Right lobe of liver (tissue), 6 donors: ENCODE data around the gene C2orf80. TPM values are rescaled to one million over a fixed set of nuclear protein-coding genes. Genes with fewer than 3 reads are reported as not detected.
A peak's percentile ranks its signal among the peaks of the same experiment; 100 is the strongest.

Source experiments
- ATAC-seq, 4 donors: fragments of 200-7000 bp; cut with Tn5 transposase; one replicate each; pipeline ENCODE4 v1.9.1; 2020; ENCODE audit warnings: mild to moderate bottlenecking in 4 of 4, moderate library complexity in 4 of 4
- DNase-seq, 3 donors: peaks; one replicate each; pipeline ENCODE4 v3.0.0-alpha.2; 2020
- H3K27ac ChIP-seq, 3 donors: fragments of 200-600 bp; one replicate each; pipeline ENCODE4 v1.8.0; 2022
- H3K27me3 ChIP-seq, 2 donors: fragments of 200-600 bp; one replicate each; pipeline ENCODE4 v1.8.0; 2022
- H3K36me3 ChIP-seq, 4 donors: fragments of 200-600 bp; sonication (generic) in 1 of 4; one replicate each; pipeline versions ENCODE4 v1.5.1 to v1.8.0; 2017 to 2022; ENCODE audit warnings: control low read depth in 1 of 4
- H3K4me1 ChIP-seq, 4 donors: fragments of 200-600 bp; sonication (generic) in 1 of 4; one replicate each; pipeline versions ENCODE4 v1.5.1 to v1.8.0; 2017 to 2022; ENCODE audit warnings: control low read depth in 1 of 4
- H3K4me3 ChIP-seq, 3 donors: fragments of 200-600 bp; one replicate each; pipeline ENCODE4 v1.8.0; 2022
- H3K9me3 ChIP-seq, 4 donors: fragments of 200-600 bp; sonication (generic) in 1 of 4; one replicate each; pipeline versions ENCODE4 v1.5.1 to v1.8.0; 2017 to 2022; ENCODE audit warnings: control low read depth in 1 of 4
- POLR2A ChIP-seq: fragments of 450-650 bp; IDR thresholded peaks from one replicate; pipeline ENCODE4 v1.6.1; 2017; ENCODE audit warnings: antibody characterized with exemption, mild to moderate bottlenecking
- WGBS: methylation state at CpG from one replicate; pipeline ENCODE4 v1.1.6; 2018; ENCODE audit warnings: low coverage, low lambda C conversion rate; ENCODE audit not compliant: insufficient coverage; ENCODE audit errors: missing lambda C conversion rate; 5-methylcytosine and 5-hydroxymethylcytosine counted together
- intact Hi-C, 2 donors: fragments of 100-400 bp; cut with DNase I; formaldehyde crosslinking; loops; one replicate each; pipeline versions ENCODE4 v1.11.2 to v1.14.1; 2022
- total RNA-seq, 6 experiments: library from RNA; depleted of rRNA in 2 of 6; stranded (reverse); fragments of >200 nt in 2 of 6; fragmentation: NEBNext Ultra II Directional in 3 of 6; extraction: Animal tissue kit (Norgen Biotek cat#: 25700) in 3 of 6; gene quantifications; one replicate each; pipeline versions ENCODE4 v1.1.0 to v1.2.4, GENCODE V29; 2016 to 2023
- TF ChIP-seq, protein P1 (sequence below), 4 donors: fragments of 200-600 bp in 3 of 4; fragments of 450-650 bp in 1 of 4; IDR thresholded peaks; one replicate each; pipeline versions ENCODE4 v1.5.1 to v1.8.0; 2016 to 2022; ENCODE audit warnings: antibody characterized with exemption in 4 of 4, mild to moderate bottlenecking in 2 of 4
- donor health status: DM: no; HTN: yes; CAD: no.
- donor health status: DM: no; HTN: no; CAD: no.
- donor health status: DM: no; HTN: no; CAD: no.
- donor health status: DM: no; HTN: yes; CAD: no.
- donor health status: DM: no; HTN: yes; CAD: no.

C2orf80 gene
- total RNA-seq, 6 experiments from 2014 or later = not detected

DNA sequence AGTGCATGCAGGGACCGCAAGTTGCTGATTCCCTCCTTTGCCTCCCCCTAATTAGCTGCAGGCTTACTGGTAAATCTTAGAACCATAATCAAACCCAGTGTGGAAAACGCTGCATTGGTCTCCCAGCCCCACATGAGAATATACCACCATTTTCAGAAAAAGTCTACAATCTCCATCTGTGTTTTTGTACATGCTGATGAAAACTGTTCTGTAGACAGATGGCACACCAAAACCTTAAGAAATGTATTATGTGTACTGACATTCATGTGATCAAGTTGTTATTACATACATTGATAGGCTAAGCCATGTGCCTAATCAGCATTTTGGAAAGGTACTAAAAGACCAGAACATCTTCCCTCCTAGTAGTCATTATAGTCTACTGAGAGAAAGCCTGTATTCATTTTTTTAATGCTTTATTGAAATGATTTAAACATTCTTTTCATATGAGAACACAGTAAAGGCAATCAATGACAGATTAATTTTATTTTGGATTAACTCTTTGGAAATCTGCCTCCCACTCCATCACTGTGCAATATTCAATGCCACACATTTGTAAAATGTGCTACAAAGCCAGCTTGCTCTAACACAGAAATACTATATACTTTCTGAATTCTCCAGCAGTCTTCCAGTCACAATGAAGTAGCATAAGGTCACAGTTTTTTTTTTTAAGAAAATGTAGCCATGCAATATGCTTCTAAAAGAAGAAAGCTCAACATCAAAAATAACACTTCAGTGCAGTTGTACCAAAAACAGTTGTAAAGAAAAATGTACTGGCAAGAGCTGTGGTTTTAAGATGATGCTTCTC, 24.7 kb downstream of the C2orf80 start:
- no peak overlapping the region for H3K4me3 ChIP-seq
- no peak overlapping the region for H3K27ac ChIP-seq
- no peak for TF ChIP-seq POLR2A
- TF ChIP-seq, protein P1, sequence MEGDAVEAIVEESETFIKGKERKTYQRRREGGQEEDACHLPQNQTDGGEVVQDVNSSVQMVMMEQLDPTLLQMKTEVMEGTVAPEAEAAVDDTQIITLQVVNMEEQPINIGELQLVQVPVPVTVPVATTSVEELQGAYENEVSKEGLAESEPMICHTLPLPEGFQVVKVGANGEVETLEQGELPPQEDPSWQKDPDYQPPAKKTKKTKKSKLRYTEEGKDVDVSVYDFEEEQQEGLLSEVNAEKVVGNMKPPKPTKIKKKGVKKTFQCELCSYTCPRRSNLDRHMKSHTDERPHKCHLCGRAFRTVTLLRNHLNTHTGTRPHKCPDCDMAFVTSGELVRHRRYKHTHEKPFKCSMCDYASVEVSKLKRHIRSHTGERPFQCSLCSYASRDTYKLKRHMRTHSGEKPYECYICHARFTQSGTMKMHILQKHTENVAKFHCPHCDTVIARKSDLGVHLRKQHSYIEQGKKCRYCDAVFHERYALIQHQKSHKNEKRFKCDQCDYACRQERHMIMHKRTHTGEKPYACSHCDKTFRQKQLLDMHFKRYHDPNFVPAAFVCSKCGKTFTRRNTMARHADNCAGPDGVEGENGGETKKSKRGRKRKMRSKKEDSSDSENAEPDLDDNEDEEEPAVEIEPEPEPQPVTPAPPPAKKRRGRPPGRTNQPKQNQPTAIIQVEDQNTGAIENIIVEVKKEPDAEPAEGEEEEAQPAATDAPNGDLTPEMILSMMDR (IDR thresholded peaks at IDR 0.05) = no peak
- no peak for DNase-seq
- no peaks in the 10 kb centered on the region for H3K4me1 ChIP-seq
- no peak for ATAC-seq
- no peaks in the 10 kb centered on the region for H3K27me3 ChIP-seq
- H3K9me3 ChIP-seq = no peaks in the 10 kb centered on the region
- intact Hi-C loops = no loop called here
- H3K36me3 ChIP-seq = no peaks in the 10 kb centered on the region
- WGBS = 79% methylated on average over 2 of the region's 2 CpGs

DNA sequence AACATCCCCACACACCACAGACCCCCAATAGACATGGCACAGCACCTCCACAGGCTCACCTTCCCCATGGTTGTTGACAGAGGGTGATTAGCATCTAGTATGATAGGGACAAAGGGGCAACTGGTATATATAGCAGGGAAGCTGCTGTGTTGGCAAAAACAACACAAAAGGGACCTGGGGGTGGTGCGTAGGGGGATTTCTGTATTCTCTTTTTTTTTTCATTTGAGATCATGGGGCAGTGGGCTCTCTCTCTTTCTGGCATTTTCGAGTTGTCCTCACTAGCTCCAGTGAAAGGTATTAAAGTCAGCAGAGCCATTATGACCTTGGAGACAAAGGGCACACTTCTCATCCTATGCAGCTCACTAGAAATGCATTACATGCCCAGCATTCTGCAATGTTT, 26.3 kb downstream of the C2orf80 start, which contains the start of gene CRYGA:
CRYGA (minus strand) TSS at position 101 of the 400 bp plus-strand sequence; CDS start at position 68, 33 bp downstream.
- 70% methylated on average over 2 of the region's 2 CpGs for WGBS
- no peaks in the 10 kb centered on the region for H3K27me3 ChIP-seq
- intact Hi-C loops = no loop called here
- ATAC-seq (no peak), DNase-seq (no peak)
- no peak within 1 kb of the TSS for H3K4me3 ChIP-seq
- no peaks in the 10 kb centered on the region for H3K9me3 ChIP-seq
- H3K27ac ChIP-seq = no peak within 1 kb of the TSS
- H3K4me1 ChIP-seq = no peaks in the 10 kb centered on the region
- no peaks in the 10 kb centered on the region for H3K36me3 ChIP-seq
- TF ChIP-seq, protein P1 (IDR thresholded peaks at IDR 0.05) = no peak
- no peak for TF ChIP-seq POLR2A

DNA sequence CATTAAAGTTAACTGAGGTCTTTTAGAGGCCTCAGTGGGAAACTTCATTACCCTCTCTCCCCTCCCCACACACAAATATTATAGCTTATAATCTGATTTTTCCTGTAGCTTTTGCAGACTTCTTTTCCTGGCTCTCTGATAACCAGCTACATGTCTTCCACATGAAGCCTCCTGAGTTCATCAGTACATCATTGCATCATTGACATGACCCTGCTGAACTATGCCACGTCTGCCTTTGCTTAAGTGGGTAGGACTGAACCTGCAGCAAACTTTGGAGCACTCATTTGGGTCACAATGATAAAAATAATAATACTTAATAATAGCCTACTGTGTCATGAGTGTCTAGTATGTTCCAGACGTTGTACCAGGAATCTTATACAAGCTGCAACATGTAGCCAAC, 33.4 kb downstream of the C2orf80 start:
- DNase-seq (no peak), ATAC-seq (peak in 3 of 4 donors; percentile 39 to 89 (median 52))
- H3K27me3 ChIP-seq = no peaks in the 10 kb centered on the region
- TF ChIP-seq, protein P1 (IDR thresholded peaks at IDR 0.05) = no peak
- no peak for TF ChIP-seq POLR2A
- no peak overlapping the region for H3K4me3 ChIP-seq
- H3K27ac ChIP-seq = no peak overlapping the region
- H3K36me3 ChIP-seq = no peaks in the 10 kb centered on the region
- 37% methylated on average over 2 of the region's 2 CpGs for WGBS
- H3K4me1 ChIP-seq = no peaks in the 10 kb centered on the region
- intact Hi-C loops = no loop called here
- H3K9me3 ChIP-seq = no peaks in the 10 kb centered on the region

DNA sequence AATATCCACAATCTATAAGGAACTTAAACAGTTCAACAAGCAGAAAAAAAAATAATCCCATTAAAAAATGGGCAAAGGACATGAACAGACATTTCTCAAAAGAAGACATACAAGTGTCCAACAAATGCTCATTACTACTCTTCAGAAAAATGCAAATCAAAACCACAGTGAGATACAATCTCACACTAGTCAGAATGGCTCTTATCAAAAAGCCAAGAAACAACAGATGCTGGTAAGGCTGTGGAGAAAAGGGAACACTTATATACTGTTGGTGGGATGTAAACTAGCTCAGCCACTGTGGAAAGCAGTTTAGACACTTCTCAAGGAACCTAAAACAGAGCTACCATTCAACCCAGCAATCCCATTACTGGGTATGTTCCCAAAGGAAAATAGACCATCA, 36.7 kb downstream of the C2orf80 start:
- Histone ChIP-seq H3K27me3 (no peaks in the 10 kb centered on the region), H3K9me3 (no peaks in the 10 kb centered on the region), H3K36me3 (no peaks in the 10 kb centered on the region), H3K27ac (no peak overlapping the region), H3K4me1 (no peaks in the 10 kb centered on the region), H3K4me3 (no peak overlapping the region)
- no peak for DNase-seq
- TF ChIP-seq POLR2A = no peak
- TF ChIP-seq, protein P1 (IDR thresholded peaks at IDR 0.05) = no peak
- intact Hi-C loops = no loop called here
- ATAC-seq = no peak
